ENCODE results near the gene RETREG1. TPM values are rescaled to one million over a fixed set of nuclear protein-coding genes. Genes with fewer than 3 reads are reported as not detected.

The RETREG1 gene
- total RNA-seq, 4 donors from 2014 or later: 11.6 to 70.1 (median 19.4) TPM

DNA sequence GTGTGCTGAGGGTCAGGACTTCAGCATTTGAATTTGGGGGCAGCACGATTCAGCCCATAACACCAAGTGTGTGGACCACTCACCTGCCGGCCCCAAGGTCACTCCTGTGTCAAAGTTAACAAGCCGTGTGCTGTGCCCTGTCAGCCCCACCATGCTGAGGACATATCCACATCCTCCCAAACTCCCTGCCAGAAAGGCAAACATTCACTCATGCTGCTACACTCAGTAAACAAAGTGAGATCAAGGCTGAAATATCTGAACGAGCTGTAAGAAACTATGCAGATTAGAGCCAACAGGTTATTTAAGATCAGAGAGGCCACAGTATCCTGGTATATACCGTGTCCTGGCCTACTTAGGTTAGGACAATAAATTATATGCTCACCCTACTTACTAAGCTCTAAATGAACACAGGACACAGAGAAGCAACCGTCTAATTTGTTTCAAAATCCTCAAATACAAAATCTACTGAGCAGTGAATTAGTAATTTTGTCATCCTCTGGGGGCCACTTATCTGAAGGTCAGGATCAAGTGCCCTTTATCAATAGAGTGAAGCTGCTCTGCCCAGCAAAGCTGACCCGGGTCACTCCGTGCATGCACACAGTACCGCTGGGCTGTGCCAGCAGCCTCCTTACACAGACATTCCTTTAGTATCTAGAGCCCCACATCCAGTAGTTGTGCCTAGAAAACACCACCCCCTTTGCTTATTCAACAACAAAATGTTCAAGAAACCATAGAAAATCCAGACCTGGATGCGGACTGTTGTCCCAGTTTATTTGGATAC, 28.2 kb downstream of the RETREG1 start:
- Histone ChIP-seq H3K9me3 (no peaks in the 10 kb centered on the region), H3K4me3 (no peak overlapping the region), H3K27me3 (no peaks in the 10 kb centered on the region), H3K36me3 (no peaks in the 10 kb centered on the region), H3K27ac (no peak overlapping the region), H3K4me1 (no peaks in the 10 kb centered on the region)
- TF ChIP-seq CTCF (IDR thresholded peaks at IDR 0.05): no peak
- TF ChIP-seq POLR2A (IDR thresholded peaks at IDR 0.05): no peak
- no peak for DNase-seq

- H3K4me1 ChIP-seq: no peaks in the 10 kb centered on the region
- no peaks in the 10 kb centered on the region for H3K9me3 ChIP-seq
- H3K4me3 ChIP-seq: no peak overlapping the region
- TF ChIP-seq CTCF (IDR thresholded peaks at IDR 0.05) (no peak), POLR2A (IDR thresholded peaks at IDR 0.05) (no peak)
- H3K27me3 ChIP-seq: no peaks in the 10 kb centered on the region
- H3K36me3 ChIP-seq: no peaks in the 10 kb centered on the region
- DNase-seq: no peak
- H3K27ac ChIP-seq: no peak overlapping the region
Observed at GRCh38 chr5:16586556-16586955, 30.2 kb downstream of the RETREG1 start.

GRCh38 chr5:16585041-16585667, 31.6 kb downstream of the RETREG1 start:
- TF ChIP-seq POLR2A (IDR thresholded peaks at IDR 0.05) (no peak), CTCF (IDR thresholded peaks at IDR 0.05) (peak in 4 of 6 experiments; percentile 45 to 60 (median 60))
- H3K4me1 ChIP-seq: no peaks in the 10 kb centered on the region
- H3K27me3 ChIP-seq: no peaks in the 10 kb centered on the region
- DNase-seq: no peak
- H3K27ac ChIP-seq: no peak overlapping the region
- H3K36me3 ChIP-seq: no peaks in the 10 kb centered on the region
- H3K9me3 ChIP-seq: no peaks in the 10 kb centered on the region
- no peak overlapping the region for H3K4me3 ChIP-seq

DNA sequence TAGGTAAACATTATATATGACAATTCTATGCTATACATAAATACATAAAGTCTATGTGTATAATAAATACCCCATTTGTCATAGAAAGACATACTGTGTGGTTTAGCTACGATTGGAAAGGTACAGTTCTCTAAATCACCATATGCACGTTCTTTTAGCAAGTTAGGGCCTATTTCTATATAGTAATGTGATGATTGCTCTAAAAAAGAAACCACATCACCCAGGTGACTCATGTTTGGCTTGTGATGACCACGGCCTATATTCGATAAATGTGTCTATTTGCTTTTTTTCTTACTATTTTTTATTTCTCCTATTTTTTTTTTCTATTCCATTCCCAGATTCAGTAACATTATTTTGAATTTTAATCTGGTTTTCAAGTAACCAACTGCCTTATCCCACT, 34.7 kb downstream of the RETREG1 start:
- Histone ChIP-seq H3K9me3 (no peaks in the 10 kb centered on the region), H3K27me3 (no peaks in the 10 kb centered on the region), H3K4me3 (no peak overlapping the region), H3K27ac (no peak overlapping the region), H3K36me3 (no peaks in the 10 kb centered on the region), H3K4me1 (no peaks in the 10 kb centered on the region)
- TF ChIP-seq POLR2A (IDR thresholded peaks at IDR 0.05) (no peak), CTCF (IDR thresholded peaks at IDR 0.05) (no peak)
- no peak for DNase-seq

- no peak for TF ChIP-seq CTCF (IDR thresholded peaks at IDR 0.05)
- Histone ChIP-seq H3K4me3 (no peak overlapping the region), H3K4me1 (no peaks in the 10 kb centered on the region), H3K36me3 (no peaks in the 10 kb centered on the region), H3K27ac (no peak overlapping the region), H3K9me3 (no peaks in the 10 kb centered on the region), H3K27me3 (no peaks in the 10 kb centered on the region)
- DNase-seq: no peak
Observed at GRCh38 chr5:16580382-16580781, 36.4 kb downstream of the RETREG1 start.

All from Peyer's patch (tissue), 4 donors.